Liver (tissue), 9 donors: ENCODE measurements around the gene ARHGEF16. TPM values are rescaled to one million over a fixed set of nuclear protein-coding genes. Genes with fewer than 3 reads are reported as not detected.
A peak's percentile ranks its signal among the peaks of the same experiment; 100 is the strongest.

ENCODE experiments used
- DNase-seq: peaks from one replicate; pipeline ENCODE4 v3.0.0-alpha.2; 2017; ENCODE audit warnings: low spot score
- H3K27ac ChIP-seq, 2 donors: one replicate each; pipeline ENCODE4 v1.7.0; 2013; ENCODE audit warnings: inconsistent platforms in 2 of 2, low read length in 2 of 2, control low read depth in 1 of 2, low read depth in 1 of 2, mild to moderate bottlenecking in 1 of 2
- H3K27me3 ChIP-seq, 4 donors: one replicate each; pipeline versions ENCODE4 v1.6.1 to v1.7.0; 2013; ENCODE audit warnings: low read length in 3 of 4, inconsistent platforms in 1 of 4, mild to moderate bottlenecking in 1 of 4, moderate library complexity in 1 of 4; ENCODE audit not compliant: control insufficient read depth in 4 of 4, insufficient read depth in 4 of 4
- H3K36me3 ChIP-seq, 4 donors: one replicate each; pipeline versions ENCODE4 v1.6.1 to v1.7.0; 2013; ENCODE audit warnings: low read length in 3 of 4, mild to moderate bottlenecking in 3 of 4, low read depth in 1 of 4, moderate library complexity in 1 of 4; ENCODE audit not compliant: control insufficient read depth in 4 of 4, insufficient read depth in 3 of 4
- H3K4me1 ChIP-seq, 4 donors: one replicate each; pipeline versions ENCODE4 v1.6.1 to v1.7.0; 2013; ENCODE audit warnings: low read length in 3 of 4, mild to moderate bottlenecking in 3 of 4, moderate library complexity in 1 of 4; ENCODE audit not compliant: control insufficient read depth in 4 of 4, insufficient read depth in 4 of 4
- H3K4me3 ChIP-seq, 3 donors: one replicate each; pipeline versions ENCODE4 v1.6.1 to v1.7.0; 2013; ENCODE audit warnings: low read length in 3 of 3, control low read depth in 1 of 3, low read depth in 1 of 3, mild to moderate bottlenecking in 1 of 3
- H3K9ac ChIP-seq, 2 donors: one replicate each; pipeline ENCODE4 v1.7.0; 2013; ENCODE audit warnings: low read length in 2 of 2, mild to moderate bottlenecking in 2 of 2, moderate library complexity in 2 of 2, control low read depth in 1 of 2, low read depth in 1 of 2
- H3K9me3 ChIP-seq, 4 donors: one replicate each; pipeline versions ENCODE4 v1.6.1 to v1.7.0; 2013; ENCODE audit warnings: low read length in 3 of 4; ENCODE audit not compliant: control insufficient read depth in 4 of 4
- EGR1 ChIP-seq, 2 donors: IDR thresholded peaks; 2 replicates each; pipeline ENCODE4 v1.6.1; 2016 to 2018; ENCODE audit warnings: antibody characterized with exemption in 2 of 2, low read depth in 2 of 2
- FOXA1 ChIP-seq: IDR thresholded peaks from 2 replicates; pipeline ENCODE4 v1.6.1; 2016; ENCODE audit warnings: antibody characterized with exemption
- FOXA2 ChIP-seq: IDR thresholded peaks from 2 replicates; pipeline ENCODE4 v1.6.1; 2016; ENCODE audit warnings: antibody characterized with exemption
- GABPA ChIP-seq, 2 donors: IDR thresholded peaks in 1 of 2; conservative IDR thresholded peaks in 1 of 2; 2 replicates each; pipeline ENCODE4 v1.6.1; 2016; ENCODE audit warnings: antibody characterized with exemption in 2 of 2, mild to moderate bottlenecking in 1 of 2, moderate library complexity in 1 of 2
- HNF4A ChIP-seq, 2 donors: conservative IDR thresholded peaks; 2 replicates each; pipeline ENCODE4 v1.6.1; 2016; ENCODE audit warnings: antibody characterized with exemption in 2 of 2, mild to moderate bottlenecking in 2 of 2
- HNF4G ChIP-seq: IDR thresholded peaks from 2 replicates; pipeline ENCODE4 v1.6.1; 2016; ENCODE audit warnings: antibody characterized with exemption
- JUND ChIP-seq, 2 donors: IDR thresholded peaks; 2 replicates each; pipeline ENCODE4 v1.6.1; 2016; ENCODE audit warnings: antibody characterized with exemption in 2 of 2
- NR2F2 ChIP-seq: IDR thresholded peaks from 2 replicates; pipeline ENCODE4 v1.6.1; 2016; ENCODE audit warnings: antibody characterized with exemption
- RAD21 ChIP-seq, 2 donors: IDR thresholded peaks; 2 replicates each; pipeline ENCODE4 v1.6.1; 2016; ENCODE audit warnings: antibody characterized with exemption in 2 of 2, mild to moderate bottlenecking in 2 of 2
- RXRA ChIP-seq, 2 donors: IDR thresholded peaks; 2 replicates each; pipeline ENCODE4 v1.6.1; 2017 to 2018; ENCODE audit warnings: antibody characterized with exemption in 2 of 2, mild to moderate bottlenecking in 1 of 2
- SP1 ChIP-seq: IDR thresholded peaks from 2 replicates; pipeline ENCODE4 v1.6.1; 2018; ENCODE audit warnings: antibody characterized with exemption, mild to moderate bottlenecking
- TAF1 ChIP-seq: conservative IDR thresholded peaks from 2 replicates; pipeline ENCODE4 v1.6.1; 2016; ENCODE audit warnings: antibody characterized with exemption, mild to moderate bottlenecking
- YY1 ChIP-seq: IDR thresholded peaks from 2 replicates; pipeline ENCODE4 v1.6.1; 2016; ENCODE audit warnings: antibody characterized with exemption, mild to moderate bottlenecking
- WGBS: extraction: QIAGEN DNeasy Blood & Tissue Kit; methylation state at CpG from one replicate; pipeline ENCODE4 v1.1.7; 2013; 5-methylcytosine and 5-hydroxymethylcytosine counted together
- polyA plus RNA-seq, 2 donors: library from polyadenylated mRNA; stranded (reverse) in 1 of 2; unstranded in 1 of 2; fragments of 200-250 nt in 1 of 2; fragments of >200 nt in 1 of 2; fragmentation: Nextera tagmentation in 1 of 2; extraction: Ambion mirVana in 1 of 2; gene quantifications; one replicate each; pipeline versions ENCODE4 v1.2.1 to v1.2.3, GENCODE V29; 2013 to 2015
- total RNA-seq, 2 donors: library from RNA; depleted of rRNA; stranded (reverse); fragments of >200 nt; gene quantifications; one replicate each; pipeline ENCODE4 v1.2.3, GENCODE V29; 2014
- TF ChIP-seq, protein P1 (sequence below): IDR thresholded peaks from 2 replicates; pipeline ENCODE4 v1.6.1; 2016; ENCODE audit warnings: antibody characterized with exemption
- TF ChIP-seq, protein P2 (sequence below): IDR thresholded peaks from 2 replicates; pipeline ENCODE4 v1.6.1; 2016; ENCODE audit warnings: antibody characterized with exemption
- TF ChIP-seq, protein P3 (sequence below): fragments of 150-350 bp; IDR thresholded peaks from 2 replicates; pipeline ENCODE4 v1.5.1; 2017; ENCODE audit warnings: improper control_type of control experiment, low read depth, low read length; ENCODE audit not compliant: missing input control
- TF ChIP-seq, protein P4 (sequence below): IDR thresholded peaks from 2 replicates; pipeline ENCODE4 v1.6.1; 2016; ENCODE audit warnings: antibody characterized with exemption, mild to moderate bottlenecking
- TF ChIP-seq, protein P5 (sequence below): IDR thresholded peaks from 2 replicates; pipeline ENCODE4 v1.6.1; 2016; ENCODE audit warnings: antibody characterized with exemption
- donor health status: healthy.
- donor health status: healthy.
- donor health status: healthy.
- donor health status: healthy.
- donor health status: healthy.

Gene ARHGEF16
- total and polyA plus RNA-seq, 4 donors, result 0.65 to 5.6 (median 2.8) TPM

DNA sequence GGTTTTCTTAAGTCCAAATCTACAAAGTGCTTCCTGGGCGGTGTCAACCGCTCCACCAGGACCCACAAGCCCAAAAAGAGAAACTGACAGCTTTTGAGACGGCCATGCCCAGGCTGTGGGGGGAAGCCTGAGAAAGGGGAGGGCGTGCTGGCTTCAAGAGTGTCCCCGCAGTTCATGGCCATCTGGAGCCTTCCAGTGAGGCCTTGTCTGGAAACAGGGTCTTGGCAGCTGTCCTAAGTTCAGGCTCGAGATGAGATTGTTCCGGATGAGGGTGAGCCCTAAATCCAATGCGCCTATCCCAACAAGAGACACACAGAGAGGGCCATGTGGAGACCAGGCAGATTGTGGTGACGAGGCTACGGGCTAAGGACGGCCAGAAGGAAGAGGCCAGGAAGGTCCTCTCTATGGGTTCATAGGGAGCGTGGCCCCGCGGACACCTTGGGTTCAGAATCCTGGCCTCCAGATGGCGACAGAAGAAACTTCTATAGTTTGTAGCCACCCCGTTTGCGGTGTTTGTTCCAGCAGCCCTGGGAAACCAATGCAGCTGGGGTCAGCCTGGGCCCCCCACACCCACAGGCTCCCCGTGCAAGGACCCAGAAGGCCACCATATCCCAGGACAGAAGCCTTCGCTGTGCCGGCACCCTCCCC is 70.2 kb downstream of the ARHGEF16 start:
- H3K36me3 ChIP-seq, result no peaks in the 10 kb centered on the region
- 85% methylated on average over 20 of the region's 20 CpGs for WGBS
- TF ChIP-seq HNF4G (no peak), NR2F2 (peak; percentile 66), RXRA (IDR thresholded peaks at IDR 0.05) (peak in 1 of 2 donors; percentile 39)
- H3K9me3 ChIP-seq, result no peaks in the 10 kb centered on the region
- no peak overlapping the region for H3K9ac ChIP-seq
- H3K4me3 ChIP-seq, result no peak overlapping the region
- H3K27ac ChIP-seq, result no peak overlapping the region
- no peaks in the 10 kb centered on the region for H3K27me3 ChIP-seq
- H3K4me1 ChIP-seq, result peaks cover 2 to 12% (median 10%) of the 10 kb centered on the region in 4 donors
- DNase-seq, result no peak

DNA sequence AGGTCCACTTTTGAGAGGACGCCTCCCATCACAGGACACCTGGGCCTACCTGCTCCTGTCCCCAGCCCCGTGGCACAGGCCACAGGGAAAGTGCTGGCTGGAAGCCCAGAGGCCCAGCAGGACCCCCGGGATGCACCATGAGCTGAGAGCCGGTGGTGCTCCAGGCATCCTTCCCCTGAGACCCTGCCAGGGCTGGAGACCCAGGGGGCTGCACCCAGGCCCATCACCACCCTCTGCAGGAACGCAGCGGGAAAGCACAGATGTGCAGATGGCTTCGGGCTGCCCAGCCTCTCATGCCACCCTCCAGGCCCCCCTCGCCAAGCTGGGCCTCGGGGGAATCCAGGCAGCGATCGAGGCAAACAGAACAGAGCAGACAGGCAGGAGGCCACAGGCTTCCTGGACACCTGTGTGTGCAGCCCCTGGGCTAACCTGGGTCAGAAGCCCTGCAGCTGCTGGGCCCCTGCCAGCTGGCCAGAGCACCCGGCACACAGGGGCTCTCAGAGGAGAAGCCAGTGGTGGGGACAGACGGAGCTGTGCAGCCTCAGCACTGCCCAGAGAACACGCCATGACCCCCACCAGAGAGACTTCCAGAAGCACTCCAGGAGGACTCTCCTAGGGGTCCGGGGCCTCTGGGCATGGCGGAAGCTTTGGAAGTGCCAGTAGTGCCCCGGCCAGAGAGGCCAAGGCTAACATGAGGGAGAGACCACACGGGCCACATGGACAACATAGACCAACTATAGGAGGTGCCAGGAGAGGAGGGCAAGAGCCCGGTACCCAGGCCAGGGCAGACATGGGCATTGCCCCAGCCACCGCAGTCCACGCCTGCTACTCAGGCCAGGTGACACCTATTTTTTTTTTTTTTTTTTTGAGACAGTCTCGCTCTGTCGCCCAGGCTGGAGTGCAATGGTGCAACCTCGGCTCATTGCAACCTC is 71.4 kb downstream of the ARHGEF16 start:
- no peak overlapping the region for H3K4me3 ChIP-seq
- no peaks in the 10 kb centered on the region for H3K9me3 ChIP-seq
- DNase-seq, result no peak
- 88% methylated on average over 24 of the region's 24 CpGs for WGBS
- H3K36me3 ChIP-seq, result no peaks in the 10 kb centered on the region
- peaks cover 13 to 23% (median 21%) of the 10 kb centered on the region in 4 donors for H3K4me1 ChIP-seq
- H3K27ac ChIP-seq, result no peak overlapping the region
- H3K9ac ChIP-seq, result no peak overlapping the region
- no peaks in the 10 kb centered on the region for H3K27me3 ChIP-seq
- TF ChIP-seq RXRA (IDR thresholded peaks at IDR 0.05), result no peak
- no peak for TF ChIP-seq HNF4G
- no peak for TF ChIP-seq RAD21 (IDR thresholded peaks at IDR 0.05)
- no peak for TF ChIP-seq JUND (IDR thresholded peaks at IDR 0.05)
- no peak for TF ChIP-seq FOXA2
- no peak for TF ChIP-seq EGR1 (IDR thresholded peaks at IDR 0.05; ENCODE audit: low read depth in 2 of 2)
- no peak for TF ChIP-seq NR2F2
- TF ChIP-seq, protein P1, sequence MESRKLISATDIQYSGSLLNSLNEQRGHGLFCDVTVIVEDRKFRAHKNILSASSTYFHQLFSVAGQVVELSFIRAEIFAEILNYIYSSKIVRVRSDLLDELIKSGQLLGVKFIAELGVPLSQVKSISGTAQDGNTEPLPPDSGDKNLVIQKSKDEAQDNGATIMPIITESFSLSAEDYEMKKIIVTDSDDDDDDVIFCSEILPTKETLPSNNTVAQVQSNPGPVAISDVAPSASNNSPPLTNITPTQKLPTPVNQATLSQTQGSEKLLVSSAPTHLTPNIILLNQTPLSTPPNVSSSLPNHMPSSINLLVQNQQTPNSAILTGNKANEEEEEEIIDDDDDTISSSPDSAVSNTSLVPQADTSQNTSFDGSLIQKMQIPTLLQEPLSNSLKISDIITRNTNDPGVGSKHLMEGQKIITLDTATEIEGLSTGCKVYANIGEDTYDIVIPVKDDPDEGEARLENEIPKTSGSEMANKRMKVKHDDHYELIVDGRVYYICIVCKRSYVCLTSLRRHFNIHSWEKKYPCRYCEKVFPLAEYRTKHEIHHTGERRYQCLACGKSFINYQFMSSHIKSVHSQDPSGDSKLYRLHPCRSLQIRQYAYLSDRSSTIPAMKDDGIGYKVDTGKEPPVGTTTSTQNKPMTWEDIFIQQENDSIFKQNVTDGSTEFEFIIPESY, result no peak
- TF ChIP-seq FOXA1, result no peak
- TF ChIP-seq SP1, result no peak
- TF ChIP-seq, protein P2, sequence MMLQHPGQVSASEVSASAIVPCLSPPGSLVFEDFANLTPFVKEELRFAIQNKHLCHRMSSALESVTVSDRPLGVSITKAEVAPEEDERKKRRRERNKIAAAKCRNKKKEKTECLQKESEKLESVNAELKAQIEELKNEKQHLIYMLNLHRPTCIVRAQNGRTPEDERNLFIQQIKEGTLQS, result no peak
- no peak for TF ChIP-seq GABPA (IDR thresholded peaks at IDR 0.05 in 1 of 2, conservative IDR thresholded peaks at IDR 0.05 in 1 of 2)
- TF ChIP-seq HNF4A (conservative IDR thresholded peaks at IDR 0.05), result no peak
- TF ChIP-seq, protein P3, sequence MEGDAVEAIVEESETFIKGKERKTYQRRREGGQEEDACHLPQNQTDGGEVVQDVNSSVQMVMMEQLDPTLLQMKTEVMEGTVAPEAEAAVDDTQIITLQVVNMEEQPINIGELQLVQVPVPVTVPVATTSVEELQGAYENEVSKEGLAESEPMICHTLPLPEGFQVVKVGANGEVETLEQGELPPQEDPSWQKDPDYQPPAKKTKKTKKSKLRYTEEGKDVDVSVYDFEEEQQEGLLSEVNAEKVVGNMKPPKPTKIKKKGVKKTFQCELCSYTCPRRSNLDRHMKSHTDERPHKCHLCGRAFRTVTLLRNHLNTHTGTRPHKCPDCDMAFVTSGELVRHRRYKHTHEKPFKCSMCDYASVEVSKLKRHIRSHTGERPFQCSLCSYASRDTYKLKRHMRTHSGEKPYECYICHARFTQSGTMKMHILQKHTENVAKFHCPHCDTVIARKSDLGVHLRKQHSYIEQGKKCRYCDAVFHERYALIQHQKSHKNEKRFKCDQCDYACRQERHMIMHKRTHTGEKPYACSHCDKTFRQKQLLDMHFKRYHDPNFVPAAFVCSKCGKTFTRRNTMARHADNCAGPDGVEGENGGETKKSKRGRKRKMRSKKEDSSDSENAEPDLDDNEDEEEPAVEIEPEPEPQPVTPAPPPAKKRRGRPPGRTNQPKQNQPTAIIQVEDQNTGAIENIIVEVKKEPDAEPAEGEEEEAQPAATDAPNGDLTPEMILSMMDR, result no peak
- TF ChIP-seq YY1, result no peak
- TF ChIP-seq, protein P4, sequence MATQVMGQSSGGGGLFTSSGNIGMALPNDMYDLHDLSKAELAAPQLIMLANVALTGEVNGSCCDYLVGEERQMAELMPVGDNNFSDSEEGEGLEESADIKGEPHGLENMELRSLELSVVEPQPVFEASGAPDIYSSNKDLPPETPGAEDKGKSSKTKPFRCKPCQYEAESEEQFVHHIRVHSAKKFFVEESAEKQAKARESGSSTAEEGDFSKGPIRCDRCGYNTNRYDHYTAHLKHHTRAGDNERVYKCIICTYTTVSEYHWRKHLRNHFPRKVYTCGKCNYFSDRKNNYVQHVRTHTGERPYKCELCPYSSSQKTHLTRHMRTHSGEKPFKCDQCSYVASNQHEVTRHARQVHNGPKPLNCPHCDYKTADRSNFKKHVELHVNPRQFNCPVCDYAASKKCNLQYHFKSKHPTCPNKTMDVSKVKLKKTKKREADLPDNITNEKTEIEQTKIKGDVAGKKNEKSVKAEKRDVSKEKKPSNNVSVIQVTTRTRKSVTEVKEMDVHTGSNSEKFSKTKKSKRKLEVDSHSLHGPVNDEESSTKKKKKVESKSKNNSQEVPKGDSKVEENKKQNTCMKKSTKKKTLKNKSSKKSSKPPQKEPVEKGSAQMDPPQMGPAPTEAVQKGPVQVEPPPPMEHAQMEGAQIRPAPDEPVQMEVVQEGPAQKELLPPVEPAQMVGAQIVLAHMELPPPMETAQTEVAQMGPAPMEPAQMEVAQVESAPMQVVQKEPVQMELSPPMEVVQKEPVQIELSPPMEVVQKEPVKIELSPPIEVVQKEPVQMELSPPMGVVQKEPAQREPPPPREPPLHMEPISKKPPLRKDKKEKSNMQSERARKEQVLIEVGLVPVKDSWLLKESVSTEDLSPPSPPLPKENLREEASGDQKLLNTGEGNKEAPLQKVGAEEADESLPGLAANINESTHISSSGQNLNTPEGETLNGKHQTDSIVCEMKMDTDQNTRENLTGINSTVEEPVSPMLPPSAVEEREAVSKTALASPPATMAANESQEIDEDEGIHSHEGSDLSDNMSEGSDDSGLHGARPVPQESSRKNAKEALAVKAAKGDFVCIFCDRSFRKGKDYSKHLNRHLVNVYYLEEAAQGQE, result no peak
- TF ChIP-seq, protein P5, sequence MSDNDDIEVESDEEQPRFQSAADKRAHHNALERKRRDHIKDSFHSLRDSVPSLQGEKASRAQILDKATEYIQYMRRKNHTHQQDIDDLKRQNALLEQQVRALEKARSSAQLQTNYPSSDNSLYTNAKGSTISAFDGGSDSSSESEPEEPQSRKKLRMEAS, result no peak
- TF ChIP-seq TAF1, result no peak
